ENCODE results near the gene FAM20B.
A peak's percentile ranks its signal among the peaks of the same experiment; 100 is the strongest.

Gene FAM20B

DNA sequence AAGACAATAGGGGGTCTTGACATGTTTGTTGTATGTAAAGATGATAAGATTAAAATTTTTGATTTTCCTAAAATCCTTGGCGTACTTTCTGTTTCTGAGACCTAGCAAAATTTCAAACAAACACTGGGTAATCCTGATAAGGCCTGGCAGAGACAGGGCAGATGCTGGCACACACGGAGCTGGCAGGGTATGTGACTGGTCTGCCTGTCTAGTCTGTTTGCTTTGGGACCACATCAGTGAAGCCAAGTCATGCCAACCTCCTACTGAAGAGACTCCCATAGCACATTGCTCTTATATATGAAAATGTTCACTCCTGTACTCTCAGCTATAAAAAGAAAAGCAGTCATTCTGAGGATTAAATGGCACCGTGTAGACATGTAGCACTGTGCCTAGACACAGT, 70.2 kb downstream of the FAM20B start:
- no peak for DNase-seq

DNA sequence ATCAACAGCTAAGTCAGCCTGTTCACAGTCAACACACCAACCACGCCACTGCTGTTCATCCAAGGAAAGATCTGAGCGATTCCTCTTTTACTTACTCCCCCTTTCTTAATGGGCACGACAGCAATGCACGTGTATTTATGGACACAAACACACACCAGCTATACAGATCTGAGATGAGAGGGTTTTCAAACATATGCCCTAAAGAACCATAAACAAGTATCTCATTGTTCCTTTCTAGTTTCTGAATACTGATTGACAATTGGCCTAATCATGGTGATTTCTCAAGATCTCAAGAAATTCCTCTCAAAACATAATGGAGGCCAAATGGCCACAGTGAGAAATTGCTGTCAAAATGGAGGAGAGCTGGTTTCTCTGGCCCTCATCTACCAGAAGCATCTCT, 74.2 kb downstream of the FAM20B start:
- DNase-seq: no peak

- no peak for DNase-seq
These were observed 75.9 kb downstream of the FAM20B start for GRCh38 chr1:179101566-179101965.

DNA sequence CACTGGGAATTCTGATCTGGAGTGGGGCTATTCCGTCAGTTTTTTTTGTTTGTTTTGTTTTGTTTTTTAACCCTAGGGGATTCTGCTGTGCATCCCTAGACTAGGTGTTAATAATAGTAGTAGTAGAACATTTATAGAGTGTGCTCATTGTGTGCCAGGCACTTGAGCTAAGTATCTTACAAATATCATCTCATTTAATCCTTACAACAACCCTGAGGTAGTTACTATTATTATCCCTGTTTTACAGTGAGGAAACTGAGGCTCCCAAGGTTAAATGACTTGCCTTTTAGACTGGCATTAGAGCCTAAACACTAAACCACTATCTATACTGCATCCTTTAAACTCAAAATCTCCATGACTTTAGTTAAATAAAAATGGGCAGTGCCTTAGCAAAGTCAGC, 78.3 kb downstream of the FAM20B start:
- DNase-seq: no peak

DNA sequence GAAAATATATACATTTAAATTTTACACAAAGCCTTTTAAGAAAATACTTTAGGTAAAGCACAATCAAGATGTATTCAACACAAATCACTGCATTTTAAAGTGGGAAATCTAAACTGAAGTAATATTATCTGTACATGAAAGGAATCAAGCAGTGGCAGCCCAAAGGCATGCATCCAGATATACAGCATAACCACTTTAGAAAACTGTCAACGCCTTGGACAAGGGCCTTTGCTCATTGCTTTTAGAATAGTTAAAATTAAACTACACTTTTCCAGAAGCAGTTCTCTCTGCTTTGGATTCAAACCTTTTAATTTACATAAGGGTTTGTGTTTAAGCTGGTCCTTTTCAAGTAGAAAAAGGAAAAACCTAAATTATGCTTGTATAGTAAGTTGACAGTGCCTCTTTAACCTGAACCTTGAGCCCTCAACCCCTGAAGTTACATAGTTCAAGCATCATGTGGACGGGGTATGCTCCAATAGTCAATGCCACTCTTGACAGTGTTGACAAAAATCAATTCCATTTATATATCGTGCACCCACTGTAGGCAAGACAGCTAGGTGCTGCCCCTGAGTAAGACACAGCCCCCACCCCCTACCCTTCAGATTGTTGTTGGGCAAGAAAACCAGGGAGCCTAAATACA, 79.0 kb downstream of the FAM20B start:
- no peak for DNase-seq

DNA sequence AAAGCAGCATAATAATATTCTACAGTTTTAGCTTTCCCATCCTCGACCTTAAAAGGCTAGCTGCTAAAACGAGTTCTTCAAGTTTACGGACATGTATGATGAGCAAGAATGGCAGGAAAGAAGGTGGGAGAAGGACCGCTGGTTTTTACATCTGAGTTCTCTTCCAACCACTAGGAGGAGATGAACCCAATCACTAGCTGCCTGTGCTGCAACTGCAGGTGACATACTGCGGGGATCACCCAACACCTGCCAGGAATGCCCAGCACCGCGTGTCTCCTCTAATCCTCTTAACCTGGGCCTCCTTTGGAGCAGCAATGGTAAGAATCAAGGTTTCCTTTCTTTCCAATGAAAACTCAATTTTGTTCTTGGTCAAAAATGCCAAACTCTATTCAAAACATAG, 79.7 kb downstream of the FAM20B start:
- DNase-seq: no peak

DNA sequence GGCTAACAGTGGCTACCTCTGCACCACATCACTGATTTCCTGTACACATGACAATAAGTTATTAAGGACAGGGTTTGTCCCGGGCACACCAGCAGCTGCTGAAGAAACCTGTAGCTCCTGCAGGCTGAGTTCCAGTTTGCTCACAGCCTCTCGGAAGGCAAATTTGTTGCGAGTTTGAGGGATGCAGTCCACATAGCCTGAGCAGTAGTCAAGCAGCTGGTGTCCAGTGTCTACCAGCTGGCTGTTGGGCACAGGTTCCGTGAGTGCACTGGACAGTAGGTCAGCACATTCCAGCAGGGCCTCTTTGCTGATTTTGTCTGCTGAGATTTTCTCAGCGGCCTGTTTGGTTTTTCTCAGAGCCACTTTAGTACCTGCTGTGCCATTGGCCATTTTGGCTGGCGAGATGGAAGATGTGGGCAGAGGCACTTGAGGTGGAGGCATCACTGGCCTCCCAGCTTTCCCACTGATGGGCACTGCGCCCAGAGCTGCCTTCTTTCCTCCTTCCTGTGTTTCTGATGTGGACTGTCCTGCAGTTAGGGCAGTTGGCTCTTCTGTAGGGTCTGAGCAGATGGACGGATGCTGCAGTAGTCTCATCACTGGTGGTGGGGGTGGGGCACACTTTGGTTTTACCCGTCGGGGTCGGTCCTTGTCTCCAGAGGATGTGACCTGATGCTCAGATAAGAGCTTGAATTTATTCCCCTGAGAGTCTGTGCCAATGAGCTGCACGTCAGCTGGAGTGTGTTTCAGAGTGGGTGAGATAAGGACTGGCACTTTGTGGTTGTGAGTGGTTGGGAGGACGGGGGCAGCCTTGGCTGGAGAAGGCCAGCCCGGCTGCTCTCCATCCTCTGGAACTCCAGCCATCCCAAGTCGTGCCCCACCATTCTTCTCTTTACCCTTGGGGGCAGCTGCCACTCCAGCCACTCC, 82.3 kb downstream of the FAM20B start:
- DNase-seq: no peak

GRCh38 chr1:179108644-179109043, 83.0 kb downstream of the FAM20B start:
- DNase-seq: no peak

GRCh38 chr1:179115181-179115580, 89.5 kb downstream of the FAM20B start:
- no peak for DNase-seq

- no peak for DNase-seq
These were observed 93.8 kb downstream of the FAM20B start for GRCh38 chr1:179119513-179119912.

GRCh38 chr1:179120736-179121135, 95.0 kb downstream of the FAM20B start:
- DNase-seq: no peak

- DNase-seq: peak; percentile 13 to 59
These were observed 95.7 kb downstream of the FAM20B start for GRCh38 chr1:179121159-179121938.

DNA sequence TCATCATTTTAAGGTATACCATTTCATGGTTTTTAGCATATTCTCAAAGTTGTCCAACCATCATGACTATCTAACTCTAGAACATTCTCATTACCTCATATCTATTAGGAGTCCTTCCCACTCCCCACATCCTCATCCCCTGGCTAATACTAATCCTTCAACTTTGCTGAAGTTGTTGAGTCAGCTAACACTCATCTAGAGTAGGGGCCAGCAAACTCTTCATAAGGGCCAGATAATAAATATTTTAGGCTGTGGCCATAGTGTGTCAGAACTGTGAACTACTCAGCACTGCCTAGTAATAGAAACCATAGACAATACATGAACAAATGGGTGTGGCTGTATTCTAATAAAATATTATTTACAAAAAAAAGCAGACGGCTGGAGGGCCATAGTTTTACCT, 99.2 kb downstream of the FAM20B start:
- DNase-seq: no peak
